Uterus (tissue), 2 donors: ENCODE results near the gene BET1.

Experiments used
- CTCF ChIP-seq, 4 experiments: fragments of 200-600 bp in 2 of 4; fragments of 450-650 bp in 2 of 4; sonication (generic) in 2 of 4; IDR thresholded peaks; one replicate each; pipeline ENCODE4 v1.5.1; 2016 to 2019; ENCODE audit warnings: antibody characterized with exemption in 4 of 4, mild to moderate bottlenecking in 2 of 4, moderate library complexity in 1 of 4
- POLR2A ChIP-seq, 2 donors: fragments of 450-650 bp; IDR thresholded peaks; one replicate each; pipeline ENCODE4 v1.6.1; 2016; ENCODE audit warnings: antibody characterized with exemption in 2 of 2, mild to moderate bottlenecking in 1 of 2, moderate library complexity in 1 of 2

GRCh38 chr7:94015538-94015937, 11.4 kb upstream of the BET1 start:
- TF ChIP-seq CTCF (IDR thresholded peaks at IDR 0.05) (no peak), POLR2A (IDR thresholded peaks at IDR 0.05) (no peak)
